Lower leg skin (tissue), 4 donors: Measurements from ENCODE around the gene ADCY7. TPM values are rescaled to one million over a fixed set of nuclear protein-coding genes. Genes with fewer than 3 reads are reported as not detected.

Source experiments
- DNase-seq, 2 donors: peaks; one replicate each; pipeline ENCODE4 v3.0.0-alpha.2; 2019; ENCODE audit warnings: low spot score in 2 of 2
- H3K4me3 ChIP-seq: fragments of 200-600 bp; sonication (generic); 2 replicates; pipeline ENCODE4 v1.5.1; 2017; ENCODE audit warnings: mild to moderate bottlenecking, low read depth; ENCODE audit not compliant: poor library complexity, severe bottlenecking
- CTCF ChIP-seq, 3 donors: fragments of 450-650 bp; IDR thresholded peaks; one replicate each; pipeline ENCODE4 v1.5.1; 2016; ENCODE audit warnings: antibody characterized with exemption in 3 of 3, mild to moderate bottlenecking in 3 of 3, moderate library complexity in 2 of 3
- POLR2A ChIP-seq, 2 donors: fragments of 450-650 bp; IDR thresholded peaks; one replicate each; pipeline ENCODE4 v1.6.1; 2016 to 2017; ENCODE audit warnings: antibody characterized with exemption in 2 of 2, mild to moderate bottlenecking in 1 of 2, moderate library complexity in 1 of 2
- WGBS, 2 donors: methylation state at CpG; one replicate each; pipeline ENCODE4 v1.1.5; 2018; 5-methylcytosine and 5-hydroxymethylcytosine counted together
- intact Hi-C: fragments of 100-400 bp; cut with DNase I; formaldehyde crosslinking; loops from one replicate; pipeline ENCODE4 v1.15.0; 2023; ENCODE audit warnings: low total_unique reads
- total RNA-seq, 4 donors: library from RNA; depleted of rRNA; stranded (reverse); fragments of >200 nt; gene quantifications; one replicate each; pipeline ENCODE4 v1.1.0, GENCODE V29; 2016

ADCY7 gene
- total RNA-seq, 4 donors from 2014 or later: 14.0 to 28.2 (median 21.0) TPM

- intact Hi-C loops: no loop called here
- peak overlapping the region; percentile 50 for H3K4me3 ChIP-seq
- WGBS, 2 donors: 26 to 27% methylated on average over 31 to 42 of the region's 46 CpGs
- no peak for TF ChIP-seq CTCF (IDR thresholded peaks at IDR 0.05)
- TF ChIP-seq POLR2A (IDR thresholded peaks at IDR 0.05): no peak
- peak in 1 of 2 donors; percentile 89 for DNase-seq
These were observed 19.8 kb upstream of the ADCY7 start for GRCh38 chr16:50246299-50247122.

GRCh38 chr16:50247123-50247905 lies 19.0 kb upstream of the ADCY7 start:
- intact Hi-C loops: no loop called here
- H3K4me3 ChIP-seq: no peak overlapping the region
- no peak for TF ChIP-seq POLR2A (IDR thresholded peaks at IDR 0.05)
- TF ChIP-seq CTCF (IDR thresholded peaks at IDR 0.05): no peak
- 95 to 96% methylated on average over 12 of the region's 12 CpGs for WGBS, 2 donors
- no peak for DNase-seq

- no peak overlapping the region for H3K4me3 ChIP-seq
- TF ChIP-seq CTCF (IDR thresholded peaks at IDR 0.05) (no peak), POLR2A (IDR thresholded peaks at IDR 0.05) (no peak)
- whole genome bisulfite sequencing, 2 donors: 81 to 83% methylated on average over 13 of the region's 13 CpGs
- DNase-seq: no peak
- intact Hi-C loops: no loop called here
These were observed 18.3 kb upstream of the ADCY7 start for GRCh38 chr16:50247906-50248608.

- intact Hi-C loops: no loop called here
- H3K4me3 ChIP-seq: no peak overlapping the region
- no peak for TF ChIP-seq POLR2A (IDR thresholded peaks at IDR 0.05)
- no peak for TF ChIP-seq CTCF (IDR thresholded peaks at IDR 0.05)
- no peak for DNase-seq
- WGBS, 2 donors: 93 to 95% methylated on average over 8 of the region's 8 CpGs
These were observed 17.5 kb upstream of the ADCY7 start for GRCh38 chr16:50248845-50249244.

- peak in 1 of 2 donors; percentile 82 for DNase-seq
- TF ChIP-seq CTCF (IDR thresholded peaks at IDR 0.05): no peak
- TF ChIP-seq POLR2A (IDR thresholded peaks at IDR 0.05): no peak
- intact Hi-C loops: no loop called here
- WGBS, 2 donors: 76 to 83% methylated on average over 15 of the region's 15 CpGs
- H3K4me3 ChIP-seq: no peak overlapping the region
These were observed 14.8 kb upstream of the ADCY7 start for GRCh38 chr16:50251375-50252081.
